ENCODE measurements around the gene ADRA1B. TPM values are rescaled to one million over a fixed set of nuclear protein-coding genes. Genes with fewer than 3 reads are reported as not detected.

ADRA1B gene
- polyA plus RNA-seq, 1 experiment = 0.58 TPM

DNA sequence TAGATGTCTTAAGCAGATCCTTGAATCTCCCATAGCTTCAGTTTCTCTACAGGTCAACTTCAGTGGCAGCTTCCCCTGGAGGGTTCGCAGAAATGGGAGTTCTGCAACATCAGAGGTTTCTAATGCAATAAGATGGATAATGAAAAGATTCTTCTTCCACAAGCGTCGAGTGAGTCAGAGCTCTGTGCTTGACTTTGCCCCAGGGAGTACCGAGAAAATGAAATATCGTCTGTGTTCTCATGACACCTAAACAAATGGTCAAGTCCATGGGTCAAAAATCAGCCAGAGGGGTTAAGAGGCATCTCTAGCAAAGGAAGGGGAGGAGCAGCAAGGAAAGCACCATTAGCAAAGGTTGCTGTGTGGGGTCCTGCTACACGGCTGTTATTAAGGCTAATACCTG, 3.2 kb upstream of the ADRA1B start:
- TF ChIP-seq, protein P1, sequence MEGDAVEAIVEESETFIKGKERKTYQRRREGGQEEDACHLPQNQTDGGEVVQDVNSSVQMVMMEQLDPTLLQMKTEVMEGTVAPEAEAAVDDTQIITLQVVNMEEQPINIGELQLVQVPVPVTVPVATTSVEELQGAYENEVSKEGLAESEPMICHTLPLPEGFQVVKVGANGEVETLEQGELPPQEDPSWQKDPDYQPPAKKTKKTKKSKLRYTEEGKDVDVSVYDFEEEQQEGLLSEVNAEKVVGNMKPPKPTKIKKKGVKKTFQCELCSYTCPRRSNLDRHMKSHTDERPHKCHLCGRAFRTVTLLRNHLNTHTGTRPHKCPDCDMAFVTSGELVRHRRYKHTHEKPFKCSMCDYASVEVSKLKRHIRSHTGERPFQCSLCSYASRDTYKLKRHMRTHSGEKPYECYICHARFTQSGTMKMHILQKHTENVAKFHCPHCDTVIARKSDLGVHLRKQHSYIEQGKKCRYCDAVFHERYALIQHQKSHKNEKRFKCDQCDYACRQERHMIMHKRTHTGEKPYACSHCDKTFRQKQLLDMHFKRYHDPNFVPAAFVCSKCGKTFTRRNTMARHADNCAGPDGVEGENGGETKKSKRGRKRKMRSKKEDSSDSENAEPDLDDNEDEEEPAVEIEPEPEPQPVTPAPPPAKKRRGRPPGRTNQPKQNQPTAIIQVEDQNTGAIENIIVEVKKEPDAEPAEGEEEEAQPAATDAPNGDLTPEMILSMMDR (IDR thresholded peaks at IDR 0.05; ENCODE audit: low read depth, low read length) = no peak
- no peak overlapping the region for H3K4me3 ChIP-seq (ENCODE audit: low read depth, low read length)
- H3K9me3 ChIP-seq (ENCODE audit: control insufficient read depth, insufficient read depth, low read length) = no peaks in the 10 kb centered on the region; the same call in 1 of the 2 replicates
- H3K27me3 ChIP-seq (ENCODE audit: control insufficient read depth, insufficient read depth, low read length) = no peaks in the 10 kb centered on the region
- DNase-seq (ENCODE audit: low read depth, low spot score) = no peak
- H3K27ac ChIP-seq (ENCODE audit: low read depth, low read length) = peak overlapping the region; percentile 25
- ChIA-PET POLR2A (interaction anchor here (1.0 to 1.3 kb wide), 4 partner anchors 13 to 39 kb away, joined by 3 to 7 read pairs (median 3); no protein-coding TSS in a partner anchor), CTCF (interaction anchor here (0.9 to 4.1 kb wide), 3 partner anchors 74 to 470 kb away, joined by 4 to 38 read pairs (median 4); no protein-coding TSS in a partner anchor)

DNA sequence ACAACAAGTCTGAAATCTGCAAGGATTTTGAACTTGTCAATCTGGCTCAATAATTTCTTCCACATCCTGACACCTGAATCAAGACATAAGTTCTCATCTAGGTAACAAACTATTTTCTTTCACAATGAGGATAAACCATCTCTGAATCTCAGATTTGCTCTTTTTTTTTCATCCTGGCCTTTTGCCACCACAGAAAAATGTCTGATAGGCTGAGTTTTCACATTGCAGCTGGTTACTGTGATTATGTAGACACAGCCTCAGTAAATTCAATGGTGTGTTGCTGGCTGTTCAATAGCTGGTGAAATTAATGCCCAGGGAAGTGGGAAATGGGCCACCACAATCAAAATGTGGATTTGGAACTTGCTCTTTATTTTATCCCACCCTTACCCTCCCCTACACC, 2.8 kb upstream of the ADRA1B start:
- TF ChIP-seq, protein P1 (IDR thresholded peaks at IDR 0.05; ENCODE audit: low read depth, low read length) = no peak
- ChIA-PET POLR2A (interaction anchor here (1.2 to 1.3 kb wide), 2 partner anchors 19 to 40 kb away, joined by 3 to 7 read pairs; no protein-coding TSS in a partner anchor), CTCF (interaction anchor here (0.9 to 4.1 kb wide), 3 partner anchors 108 to 470 kb away, joined by 4 to 38 read pairs (median 11); no protein-coding TSS in a partner anchor)
- Histone ChIP-seq H3K4me3 (ENCODE audit: low read depth, low read length) (no peak overlapping the region), H3K27me3 (ENCODE audit: control insufficient read depth, insufficient read depth, low read length) (no peaks in the 10 kb centered on the region), H3K9me3 (ENCODE audit: control insufficient read depth, insufficient read depth, low read length) (no peaks in the 10 kb centered on the region; the same call in 1 of the 2 replicates), H3K27ac (ENCODE audit: low read depth, low read length) (no peak overlapping the region)
- DNase-seq (ENCODE audit: low read depth, low spot score) = no peak

DNA sequence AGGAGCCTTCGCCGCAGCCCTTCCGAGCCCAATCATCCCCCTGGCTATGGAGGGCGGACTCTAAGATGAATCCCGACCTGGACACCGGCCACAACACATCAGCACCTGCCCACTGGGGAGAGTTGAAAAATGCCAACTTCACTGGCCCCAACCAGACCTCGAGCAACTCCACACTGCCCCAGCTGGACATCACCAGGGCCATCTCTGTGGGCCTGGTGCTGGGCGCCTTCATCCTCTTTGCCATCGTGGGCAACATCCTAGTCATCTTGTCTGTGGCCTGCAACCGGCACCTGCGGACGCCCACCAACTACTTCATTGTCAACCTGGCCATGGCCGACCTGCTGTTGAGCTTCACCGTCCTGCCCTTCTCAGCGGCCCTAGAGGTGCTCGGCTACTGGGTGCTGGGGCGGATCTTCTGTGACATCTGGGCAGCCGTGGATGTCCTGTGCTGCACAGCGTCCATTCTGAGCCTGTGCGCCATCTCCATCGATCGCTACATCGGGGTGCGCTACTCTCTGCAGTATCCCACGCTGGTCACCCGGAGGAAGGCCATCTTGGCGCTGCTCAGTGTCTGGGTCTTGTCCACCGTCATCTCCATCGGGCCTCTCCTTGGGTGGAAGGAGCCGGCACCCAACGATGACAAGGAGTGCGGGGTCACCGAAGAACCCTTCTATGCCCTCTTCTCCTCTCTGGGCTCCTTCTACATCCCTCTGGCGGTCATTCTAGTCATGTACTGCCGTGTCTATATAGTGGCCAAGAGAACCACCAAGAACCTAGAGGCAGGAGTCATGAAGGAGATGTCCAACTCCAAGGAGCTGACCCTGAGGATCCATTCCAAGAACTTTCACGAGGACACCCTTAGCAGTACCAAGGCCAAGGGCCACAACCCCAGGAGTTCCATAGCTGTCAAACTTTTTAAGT, 819 bp downstream of the ADRA1B start:
- POLR2A ChIA-PET = no interaction called here
- H3K27ac ChIP-seq (ENCODE audit: low read depth, low read length) = no peak overlapping the region

DNA sequence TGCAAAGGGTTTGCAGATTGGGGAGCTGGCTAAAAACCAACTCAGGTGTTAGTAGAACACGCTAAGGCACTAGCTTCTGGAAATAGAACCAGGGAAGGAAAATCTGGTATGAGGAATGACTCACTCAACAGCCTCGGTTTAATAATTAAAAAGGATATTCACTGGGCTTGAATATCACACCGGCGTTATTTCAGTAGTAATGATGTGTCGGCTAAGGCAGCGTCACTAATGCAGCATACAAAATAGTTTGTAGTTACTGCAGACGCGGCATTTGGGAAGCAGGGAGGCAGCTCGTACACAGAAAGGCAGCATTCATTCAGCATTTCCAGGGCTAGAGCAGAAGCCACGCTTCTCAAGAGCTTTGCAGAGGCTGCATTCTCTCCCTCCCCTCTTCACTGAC, 1.7 kb downstream of the ADRA1B start:
- H3K27ac ChIP-seq (ENCODE audit: low read depth, low read length) = no peak overlapping the region
- no peaks in the 10 kb centered on the region; the same call in 1 of the 2 replicates for H3K9me3 ChIP-seq (ENCODE audit: control insufficient read depth, insufficient read depth, low read length)
- no peak overlapping the region for H3K4me3 ChIP-seq (ENCODE audit: low read depth, low read length)
- ChIA-PET POLR2A (no interaction called here), CTCF (interaction anchor here (0.8 to 3.0 kb wide), 7 partner anchors 26 to 761 kb away, joined by 3 to 19 read pairs (median 5); no protein-coding TSS in a partner anchor)
- DNase-seq (ENCODE audit: low read depth, low spot score) = no peak
- TF ChIP-seq, protein P1 (IDR thresholded peaks at IDR 0.05; ENCODE audit: low read depth, low read length) = no peak
- H3K27me3 ChIP-seq (ENCODE audit: control insufficient read depth, insufficient read depth, low read length) = no peaks in the 10 kb centered on the region

More for the DNA sequence above, 819 bp downstream of the ADRA1B start:
- TF ChIP-seq, protein P1 (IDR thresholded peaks at IDR 0.05; ENCODE audit: low read depth, low read length) = no peak
- H3K27me3 ChIP-seq (ENCODE audit: control insufficient read depth, insufficient read depth, low read length) = no peaks in the 10 kb centered on the region
- no peaks in the 10 kb centered on the region; the same call in 1 of the 2 replicates for H3K9me3 ChIP-seq (ENCODE audit: control insufficient read depth, insufficient read depth, low read length)
- CTCF ChIA-PET = interaction anchor here (0.6 to 3.0 kb wide), 15 partner anchors 10 to 628 kb away, joined by 3 to 19 read pairs (median 4); no protein-coding TSS in a partner anchor
- H3K4me3 ChIP-seq (ENCODE audit: low read depth, low read length) = peak overlapping the region; percentile 57
- DNase-seq (ENCODE audit: low read depth, low spot score) = no peak
